GM13977 (cell line): ENCODE measurements around the gene USPL1.

ENCODE experiments used
- DNase-seq: peaks from one replicate; pipeline ENCODE4 v3.0.0; 2012; ENCODE audit warnings: low spot score
- in situ Hi-C: fragments of 300-500 bp; cut with MboI; formaldehyde crosslinking; loops from one replicate; pipeline ENCODE4 v1.12.0; 2022; ENCODE audit warnings: low sequenced_read_pairs, low pct_unique_long_range_greater_than_20kb, mixed read lengths, inconsistent platforms; ENCODE audit not compliant: unreplicated experiment
- TF ChIP-seq, protein P1 (sequence below): IDR thresholded peaks from 2 replicates; pipeline ENCODE4 v1.5.1; 2012; ENCODE audit warnings: mild to moderate bottlenecking, control low read depth; ENCODE audit not compliant: insufficient read depth; ENCODE audit errors: extremely low read depth, missing control alignments

The USPL1 gene

DNA sequence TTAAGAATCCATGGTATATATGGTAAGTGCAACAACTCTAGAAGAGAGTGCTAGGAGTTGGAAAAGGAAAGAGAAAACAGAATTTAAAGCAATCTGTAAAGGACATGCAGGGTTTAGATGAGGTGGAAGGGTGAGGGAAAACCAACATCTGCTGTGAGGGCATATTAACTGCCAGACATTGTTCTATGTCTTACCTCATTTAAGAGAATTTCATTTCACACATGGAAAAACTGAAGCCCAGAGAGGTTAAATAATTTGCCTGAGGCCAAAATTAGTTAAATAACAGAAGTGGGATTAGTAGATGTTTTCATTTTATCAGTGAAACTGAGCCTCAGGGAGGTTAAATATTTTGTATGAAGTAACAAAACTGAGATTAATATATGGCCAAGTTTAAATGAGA lies 7.4 kb upstream of the USPL1 start:
- in situ Hi-C loops, result no loop called here
- TF ChIP-seq, protein P1, sequence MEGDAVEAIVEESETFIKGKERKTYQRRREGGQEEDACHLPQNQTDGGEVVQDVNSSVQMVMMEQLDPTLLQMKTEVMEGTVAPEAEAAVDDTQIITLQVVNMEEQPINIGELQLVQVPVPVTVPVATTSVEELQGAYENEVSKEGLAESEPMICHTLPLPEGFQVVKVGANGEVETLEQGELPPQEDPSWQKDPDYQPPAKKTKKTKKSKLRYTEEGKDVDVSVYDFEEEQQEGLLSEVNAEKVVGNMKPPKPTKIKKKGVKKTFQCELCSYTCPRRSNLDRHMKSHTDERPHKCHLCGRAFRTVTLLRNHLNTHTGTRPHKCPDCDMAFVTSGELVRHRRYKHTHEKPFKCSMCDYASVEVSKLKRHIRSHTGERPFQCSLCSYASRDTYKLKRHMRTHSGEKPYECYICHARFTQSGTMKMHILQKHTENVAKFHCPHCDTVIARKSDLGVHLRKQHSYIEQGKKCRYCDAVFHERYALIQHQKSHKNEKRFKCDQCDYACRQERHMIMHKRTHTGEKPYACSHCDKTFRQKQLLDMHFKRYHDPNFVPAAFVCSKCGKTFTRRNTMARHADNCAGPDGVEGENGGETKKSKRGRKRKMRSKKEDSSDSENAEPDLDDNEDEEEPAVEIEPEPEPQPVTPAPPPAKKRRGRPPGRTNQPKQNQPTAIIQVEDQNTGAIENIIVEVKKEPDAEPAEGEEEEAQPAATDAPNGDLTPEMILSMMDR, result no peak

DNA sequence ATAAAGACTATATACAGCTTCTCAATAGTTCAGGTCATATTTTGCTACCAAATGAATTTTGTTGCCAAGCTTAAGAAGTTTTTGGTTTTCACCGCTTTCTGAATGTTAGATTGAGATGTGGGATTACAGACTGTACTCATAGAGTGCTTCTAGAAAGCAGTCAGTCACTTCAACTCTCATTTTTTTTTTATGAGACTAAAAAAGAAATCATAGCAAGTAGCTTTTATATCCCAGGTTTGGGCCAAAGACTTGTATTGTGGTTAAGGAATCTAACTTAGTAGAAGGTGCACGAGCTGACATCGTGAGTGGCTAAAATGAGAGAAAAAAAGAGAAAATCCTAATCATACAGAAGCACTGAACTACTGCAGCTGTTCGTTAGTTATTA lies 2.2 kb upstream of the USPL1 start:
- no peak for DNase-seq

More for the DNA sequence above, 7.4 kb upstream of the USPL1 start:
- DNase-seq, result no peak

DNA sequence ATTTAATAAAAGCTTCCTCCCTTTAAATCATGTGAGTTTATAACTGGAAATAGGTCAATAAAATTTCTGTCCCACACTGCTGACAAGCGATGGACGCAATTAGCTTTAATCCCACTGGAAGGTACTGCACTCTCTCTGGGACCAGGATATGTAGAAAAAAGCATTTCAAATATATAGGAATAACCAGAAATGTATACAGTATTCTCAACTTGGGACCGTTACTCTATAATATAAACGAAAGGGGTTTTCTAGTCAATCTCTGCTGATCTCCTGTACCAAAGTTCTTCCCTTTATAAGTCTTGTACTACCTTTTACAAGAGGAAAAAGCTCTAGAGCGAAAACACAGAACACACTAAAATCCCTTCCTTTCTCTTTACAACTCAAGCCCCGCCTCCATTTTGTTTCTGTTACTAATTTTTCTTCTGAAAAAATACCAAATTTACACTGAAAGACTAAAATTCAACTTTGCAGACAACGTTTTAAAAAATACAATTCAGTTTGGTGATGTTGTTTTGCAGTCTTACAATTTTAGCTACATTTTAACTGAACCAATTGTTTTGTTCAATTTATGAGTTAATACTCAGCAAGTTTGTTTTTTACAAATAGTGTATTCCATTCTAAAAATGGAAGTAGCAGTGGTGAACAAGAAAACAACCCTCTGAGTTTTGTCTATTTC lies 1.7 kb upstream of the USPL1 start:
- TF ChIP-seq, protein P1, result no peak
- peak; percentile 21 for DNase-seq
- in situ Hi-C loops, result no loop called here

More for the DNA sequence above, 2.2 kb upstream of the USPL1 start:
- TF ChIP-seq, protein P1, result no peak
- in situ Hi-C loops, result no loop called here

DNA sequence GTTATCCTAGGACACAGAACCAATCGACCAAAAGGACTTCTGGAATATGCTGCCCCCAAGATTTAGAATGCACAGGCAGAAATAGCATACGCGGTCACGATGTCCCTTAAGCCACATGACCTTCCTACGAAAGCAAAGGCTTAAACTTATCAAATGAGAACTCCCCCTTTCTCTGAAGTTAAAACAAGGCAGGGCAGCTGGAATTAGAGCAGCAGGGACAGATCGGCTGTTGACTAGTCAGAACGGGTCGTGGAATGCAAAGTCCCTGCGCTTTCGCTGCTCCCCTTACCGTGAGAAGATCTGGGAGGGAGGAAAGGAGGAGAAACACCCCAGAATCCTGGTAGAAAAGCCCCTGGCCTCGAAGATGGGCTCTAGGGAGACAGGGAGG lies 799 bp upstream of the USPL1 start:
- TF ChIP-seq, protein P1, result no peak
- in situ Hi-C loops, result no loop called here
- peak; percentile 55 for DNase-seq

DNA sequence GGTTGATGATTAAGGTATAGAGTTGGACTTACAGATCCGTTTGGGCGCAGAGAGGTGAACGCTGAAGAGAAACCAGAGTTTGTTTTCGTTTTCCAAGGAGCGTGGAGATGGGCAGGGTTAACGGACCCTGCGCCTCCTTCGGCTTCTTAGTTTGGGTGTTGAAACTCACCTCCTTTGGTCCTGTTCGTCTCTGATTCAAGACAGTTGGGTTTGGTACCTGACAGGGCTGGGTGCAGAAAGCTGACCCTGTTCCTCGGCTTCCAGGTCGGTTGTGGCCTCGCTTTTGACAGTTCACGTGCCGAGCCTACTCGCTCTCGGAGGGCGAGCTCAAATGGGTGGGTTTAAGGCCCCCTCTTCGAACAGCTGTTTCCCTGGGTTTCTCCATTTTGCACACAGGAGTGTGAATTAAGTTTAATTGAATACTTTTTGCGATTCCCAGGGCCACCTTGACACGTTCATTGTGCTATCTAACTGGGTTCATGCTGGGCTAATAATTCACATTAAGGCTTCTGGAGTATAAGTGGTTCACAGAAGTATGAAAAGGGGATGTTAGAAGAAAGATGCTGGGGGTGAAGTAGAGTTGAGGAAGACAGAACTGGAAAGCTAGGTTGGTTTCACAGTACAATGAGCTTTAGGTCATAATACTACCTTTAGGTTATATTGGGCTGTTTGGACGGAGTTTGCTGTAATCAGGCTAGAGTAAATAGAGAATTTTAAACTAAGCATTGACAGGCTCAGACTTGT lies 638 bp downstream of the USPL1 start:
- TF ChIP-seq, protein P1, result no peak
- peak; percentile 20 for DNase-seq
- in situ Hi-C loops, result no loop called here

DNA sequence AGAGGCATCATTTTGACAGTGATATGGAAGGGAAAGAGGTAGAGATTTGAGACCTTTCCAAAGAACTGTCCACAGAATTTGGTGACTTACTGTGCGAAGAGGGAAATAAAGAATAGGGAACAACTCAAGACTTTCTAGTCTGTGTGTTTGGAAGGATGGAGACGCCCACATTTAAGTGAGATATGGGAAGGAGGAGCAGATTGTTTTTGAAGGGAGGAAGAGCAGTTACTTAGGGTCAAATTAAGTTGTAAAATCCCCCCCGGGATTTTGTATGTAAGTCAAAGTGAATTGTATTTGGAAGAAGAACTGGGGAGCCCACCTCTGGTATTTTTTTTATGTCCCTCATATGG lies 1.2 kb downstream of the USPL1 start:
- in situ Hi-C loops, result no loop called here
- DNase-seq, result no peak
- TF ChIP-seq, protein P1, result no peak
